ENCODE measurements around the gene EFCAB5. TPM values are rescaled to one million over a fixed set of nuclear protein-coding genes. Genes with fewer than 3 reads are reported as not detected.

The EFCAB5 gene
- total and polyA plus RNA-seq, 8 donors, result 0.09 to 0.54 (median 0.38) TPM; not detected in 1

DNA sequence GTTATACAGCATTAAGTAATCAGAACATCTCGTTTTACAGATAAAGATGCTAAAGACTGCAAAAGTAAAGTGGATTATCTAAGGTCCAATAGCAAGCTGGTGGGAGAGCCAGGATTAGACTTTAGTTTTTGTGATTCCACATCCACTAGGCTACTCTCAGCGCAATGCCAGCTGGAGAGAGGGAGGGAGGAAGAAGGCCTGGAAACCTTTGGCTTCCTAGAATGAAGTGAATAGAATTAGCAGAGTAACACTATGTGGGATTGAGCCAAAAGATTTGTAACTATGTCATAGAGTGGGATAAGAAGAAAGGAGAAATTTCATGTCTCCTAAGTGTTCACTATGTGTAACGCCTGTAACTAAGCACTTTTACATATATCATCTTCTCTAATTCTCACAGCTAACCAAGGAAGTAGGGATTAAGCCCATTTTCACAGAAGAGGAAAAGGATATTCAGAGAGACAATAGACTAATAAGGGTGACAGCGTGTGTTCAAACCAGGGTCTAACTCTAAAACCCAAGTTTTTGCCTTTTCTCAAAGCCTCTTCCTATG lies 149.8 kb downstream of the EFCAB5 start:
- FAIRE-seq (no peak), ATAC-seq (no peak), DNase-seq (no peak)
- no peaks in the 10 kb centered on the region for H3K9me3 ChIP-seq
- intact Hi-C loops (cut with DNase I), result no loop called here
- no peaks in the 10 kb centered on the region for H3K4me1 ChIP-seq
- peaks cover 0 to 4% (median 0%) of the 10 kb centered on the region in 4 donors for H3K27me3 ChIP-seq
- 65 to 75% methylated on average over 4 of the region's 4 CpGs for WGBS, 2 donors
- no peak overlapping the region for H3K4me3 ChIP-seq
- H3K27ac ChIP-seq, result no peak overlapping the region
- H3K36me3 ChIP-seq, result no peaks in the 10 kb centered on the region
- TF ChIP-seq, protein P1, sequence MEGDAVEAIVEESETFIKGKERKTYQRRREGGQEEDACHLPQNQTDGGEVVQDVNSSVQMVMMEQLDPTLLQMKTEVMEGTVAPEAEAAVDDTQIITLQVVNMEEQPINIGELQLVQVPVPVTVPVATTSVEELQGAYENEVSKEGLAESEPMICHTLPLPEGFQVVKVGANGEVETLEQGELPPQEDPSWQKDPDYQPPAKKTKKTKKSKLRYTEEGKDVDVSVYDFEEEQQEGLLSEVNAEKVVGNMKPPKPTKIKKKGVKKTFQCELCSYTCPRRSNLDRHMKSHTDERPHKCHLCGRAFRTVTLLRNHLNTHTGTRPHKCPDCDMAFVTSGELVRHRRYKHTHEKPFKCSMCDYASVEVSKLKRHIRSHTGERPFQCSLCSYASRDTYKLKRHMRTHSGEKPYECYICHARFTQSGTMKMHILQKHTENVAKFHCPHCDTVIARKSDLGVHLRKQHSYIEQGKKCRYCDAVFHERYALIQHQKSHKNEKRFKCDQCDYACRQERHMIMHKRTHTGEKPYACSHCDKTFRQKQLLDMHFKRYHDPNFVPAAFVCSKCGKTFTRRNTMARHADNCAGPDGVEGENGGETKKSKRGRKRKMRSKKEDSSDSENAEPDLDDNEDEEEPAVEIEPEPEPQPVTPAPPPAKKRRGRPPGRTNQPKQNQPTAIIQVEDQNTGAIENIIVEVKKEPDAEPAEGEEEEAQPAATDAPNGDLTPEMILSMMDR (IDR thresholded peaks at IDR 0.05), result no peak

DNA sequence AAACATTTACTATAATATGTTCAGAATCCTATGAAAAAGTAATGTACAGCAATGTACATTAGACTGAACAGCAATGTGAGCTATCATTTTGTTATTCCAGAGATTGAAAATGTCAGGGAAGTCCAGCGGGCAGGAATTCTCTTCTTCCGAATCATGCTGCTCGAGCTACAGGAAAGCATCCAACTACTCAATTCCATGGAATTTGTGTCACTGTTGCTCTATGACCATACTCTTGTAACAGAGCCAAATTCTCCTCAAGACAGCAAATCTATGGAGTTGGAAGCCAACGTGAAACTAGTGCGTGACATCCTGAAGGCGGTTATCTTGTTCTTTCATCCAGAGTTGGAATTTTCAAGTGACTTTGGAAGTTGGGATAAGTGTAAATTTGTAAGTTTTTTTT lies 150.3 kb downstream of the EFCAB5 start:
- H3K4me1 ChIP-seq, result no peaks in the 10 kb centered on the region
- 47 to 52% methylated on average over 6 of the region's 6 CpGs for WGBS, 2 donors
- H3K4me3 ChIP-seq, result no peak overlapping the region
- no peaks in the 10 kb centered on the region for H3K9me3 ChIP-seq
- intact Hi-C loops (cut with DNase I), result no loop called here
- FAIRE-seq (no peak), ATAC-seq (no peak), DNase-seq (no peak)
- H3K36me3 ChIP-seq, result no peaks in the 10 kb centered on the region
- TF ChIP-seq, protein P1 (IDR thresholded peaks at IDR 0.05), result no peak
- H3K27ac ChIP-seq, result no peak overlapping the region
- peaks cover 0 to 4% (median 0%) of the 10 kb centered on the region in 4 donors for H3K27me3 ChIP-seq

DNA sequence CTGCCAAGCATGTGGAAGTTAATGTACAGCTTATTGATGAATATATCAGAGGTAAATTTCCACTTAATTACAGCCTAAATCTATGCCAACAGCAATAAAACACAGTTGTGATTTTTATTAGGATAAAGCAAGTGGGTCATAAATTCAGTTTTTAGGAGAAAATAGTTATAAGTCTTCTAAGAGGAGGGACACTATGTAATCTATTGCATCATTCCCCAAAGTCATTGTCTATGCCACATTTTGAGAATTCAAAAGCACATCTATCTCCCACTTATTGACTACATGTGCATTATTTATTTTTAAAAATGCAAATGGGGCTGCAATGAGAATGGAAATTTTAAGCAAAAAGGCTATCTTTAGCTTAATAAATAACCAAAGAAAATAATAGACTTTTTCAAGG lies 151.5 kb downstream of the EFCAB5 start:
- FAIRE-seq (no peak), ATAC-seq (no peak), DNase-seq (no peak)
- Histone ChIP-seq H3K9me3 (no peaks in the 10 kb centered on the region), H3K4me1 (no peaks in the 10 kb centered on the region), H3K27ac (no peak overlapping the region), H3K27me3 (peaks cover 0 to 4% (median 0%) of the 10 kb centered on the region in 4 donors), H3K36me3 (no peaks in the 10 kb centered on the region), H3K4me3 (no peak overlapping the region)
- intact Hi-C loops (cut with DNase I), result no loop called here
- TF ChIP-seq, protein P1 (IDR thresholded peaks at IDR 0.05), result no peak

DNA sequence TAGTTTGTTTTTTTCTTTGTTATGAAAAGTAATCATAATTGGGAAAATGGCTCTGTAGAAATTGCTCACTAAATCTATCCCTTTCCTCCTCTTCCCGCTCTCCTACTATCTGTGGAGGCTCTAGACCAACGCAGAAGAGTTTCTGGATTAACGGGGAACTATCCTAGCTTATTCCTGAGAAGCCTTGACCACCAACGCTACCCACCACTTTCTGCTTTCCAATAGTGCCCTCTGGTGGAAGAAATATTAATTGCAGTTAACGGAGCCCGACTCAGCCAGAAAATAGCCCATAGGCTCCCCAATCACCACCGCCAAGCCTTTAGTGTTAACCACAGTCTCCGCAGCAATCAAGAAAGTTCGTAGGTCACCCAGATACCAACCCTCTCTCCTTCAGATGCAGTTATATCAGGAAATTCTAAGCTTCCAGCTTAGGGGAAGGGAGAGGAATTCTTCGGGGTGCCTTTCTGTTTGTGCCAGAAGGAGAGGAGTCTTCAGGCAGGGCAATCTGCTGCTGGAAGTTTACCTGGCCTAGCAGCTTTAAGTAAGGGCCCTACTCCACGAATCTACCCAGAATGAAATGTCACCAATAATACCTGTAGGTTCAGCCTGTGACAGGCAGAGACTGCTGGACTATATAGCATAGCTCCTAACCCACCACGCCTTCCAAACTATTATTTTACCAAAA lies 152.2 kb downstream of the EFCAB5 start:
- Histone ChIP-seq H3K27ac (no peak overlapping the region), H3K27me3 (peaks cover 0 to 4% (median 0%) of the 10 kb centered on the region in 4 donors), H3K4me3 (no peak overlapping the region), H3K36me3 (no peaks in the 10 kb centered on the region), H3K4me1 (no peaks in the 10 kb centered on the region), H3K9me3 (no peaks in the 10 kb centered on the region)
- TF ChIP-seq, protein P1 (IDR thresholded peaks at IDR 0.05), result peak; percentile 72 to 87 (median 80)
- intact Hi-C loops (cut with DNase I), result no loop called here
- no peak for FAIRE-seq
- WGBS, 2 donors, result 15 to 16% methylated on average over 12 of the region's 12 CpGs
- peak in 1 of 6 donors; percentile 56 for DNase-seq
- ATAC-seq, result peak; percentile 75 to 90 (median 87)

All from pancreas (tissue), 10 donors.